SU-DHL-6 (cell line): ENCODE results near the gene GET4.
A peak's percentile ranks its signal among the peaks of the same experiment; 100 is the strongest.
"Not testable (repeated sequence)": the region's sequence is repeated elsewhere in the genome, so short reads cannot be mapped to it uniquely, and the experiment has no call there.

Experiments used
- H2AFZ ChIP-seq: fragments of 200-600 bp; sonication (generic); 2 replicates; pipeline ENCODE4 v1.6.1; 2014; ENCODE audit warnings: low read depth, mild to moderate bottlenecking, moderate library complexity, mixed read lengths, antibody characterized with exemption, low read length; ENCODE audit not compliant: severe bottlenecking
- H3F3A ChIP-seq: fragments of 200-600 bp; shearing (Covaris generic); 2 replicates; pipeline ENCODE4 v1.6.0; 2016; ENCODE audit warnings: antibody characterized with exemption, mild to moderate bottlenecking; ENCODE audit not compliant: insufficient read depth
- H3K27ac ChIP-seq: fragments of 200-600 bp; sonication (generic); 2 replicates; pipeline ENCODE4 v1.5.1; 2016; ENCODE audit warnings: low read depth, mild to moderate bottlenecking, low read length, moderate library complexity, mixed read lengths
- H3K27me3 ChIP-seq: fragments of 200-600 bp; sonication (generic), shearing (Covaris generic); 2 replicates; pipeline ENCODE4 v1.6.0; 2014; ENCODE audit warnings: mild to moderate bottlenecking, low read length
- H3K36me3 ChIP-seq: fragments of 200-600 bp; sonication (generic); 2 replicates; pipeline ENCODE4 v1.6.1; 2014; ENCODE audit warnings: mild to moderate bottlenecking, low read length, mixed read lengths
- H3K4me2 ChIP-seq: fragments of 300-600, 200-600 bp; shearing (Covaris generic), sonication (generic); 2 replicates; pipeline ENCODE4 v1.6.0; 2014; ENCODE audit warnings: low read length, low read depth, mild to moderate bottlenecking; ENCODE audit not compliant: poor library complexity, severe bottlenecking
- H3K4me3 ChIP-seq: fragments of 200-600 bp; sonication (generic); 2 replicates; pipeline ENCODE4 v1.5.1; 2014; ENCODE audit warnings: antibody characterized with exemption, low read length, mild to moderate bottlenecking, mixed read lengths; ENCODE audit not compliant: insufficient read depth, poor library complexity, severe bottlenecking
- H3K79me2 ChIP-seq: fragments of 200-600 bp; sonication (generic); 2 replicates; pipeline ENCODE4 v1.6.1; 2014; ENCODE audit warnings: mild to moderate bottlenecking, low read length, moderate library complexity; ENCODE audit not compliant: insufficient read depth
- H3K9ac ChIP-seq: fragments of 200-600 bp; sonication (generic); 2 replicates; pipeline ENCODE4 v1.7.0; 2014; ENCODE audit warnings: mild to moderate bottlenecking, low read length
- H3K9me2 ChIP-seq: fragments of 200-600 bp; sonication (generic); replicated peaks from 2 replicates; pipeline ENCODE4 v1.6.1; 2014; ENCODE audit warnings: low read length; ENCODE audit not compliant: insufficient read depth
- H3K9me3 ChIP-seq: fragments of 200-600 bp; sonication (generic); 2 replicates; pipeline ENCODE4 v1.6.1; 2014; ENCODE audit warnings: low read length, mixed read lengths; ENCODE audit not compliant: insufficient read depth
- H4K20me1 ChIP-seq: fragments of 200-600 bp; sonication (generic); 2 replicates; pipeline ENCODE4 v1.6.1; 2014; ENCODE audit warnings: low read depth, mild to moderate bottlenecking, antibody characterized with exemption, low read length, moderate library complexity, mixed read lengths
- CTCF ChIP-seq: fragments of 200-600 bp; sonication (generic); IDR thresholded peaks from one replicate; pipeline ENCODE4 v1.5.1; 2017; ENCODE audit warnings: antibody characterized with exemption, mild to moderate bottlenecking, low read length, moderate library complexity; ENCODE audit not compliant: insufficient read depth, poor library complexity, severe bottlenecking
- EZH2phosphoT487 ChIP-seq: fragments of 200-600 bp; sonication (generic), shearing (Covaris generic); conservative IDR thresholded peaks from 2 replicates; pipeline ENCODE4 v1.6.1; 2018; ENCODE audit warnings: mild to moderate bottlenecking, antibody characterized with exemption, low read length, moderate library complexity, mixed read lengths

GET4 gene

GRCh38 chr7:908159-908581 lies 31.8 kb downstream of the GET4 start:
- no peaks in the 10 kb centered on the region for H3K9me3 ChIP-seq
- no peak overlapping the region for H3K4me3 ChIP-seq
- H3K79me2 ChIP-seq: no peaks in the 10 kb centered on the region
- no peak overlapping the region for H3K9ac ChIP-seq
- no peaks in the 10 kb centered on the region for H3K9me2 ChIP-seq
- H2AFZ ChIP-seq: no peak overlapping the region
- no peak overlapping the region for H3K4me2 ChIP-seq
- H3K27ac ChIP-seq: no peak overlapping the region
- no peaks in the 10 kb centered on the region for H3K27me3 ChIP-seq
- no peaks in the 10 kb centered on the region for H3K36me3 ChIP-seq
- no peaks in the 10 kb centered on the region for H4K20me1 ChIP-seq
- H3F3A ChIP-seq: no peaks in the 10 kb centered on the region
- TF ChIP-seq EZH2phosphoT487: no peak
- TF ChIP-seq CTCF: no peak

GRCh38 chr7:908591-909357 lies 32.4 kb downstream of the GET4 start:
- H3K27ac ChIP-seq, H3K9me3 ChIP-seq, H3K9ac ChIP-seq, H3K27me3 ChIP-seq, H2AFZ ChIP-seq, H3F3A ChIP-seq, H3K36me3 ChIP-seq, H3K9me2 ChIP-seq, H4K20me1 ChIP-seq, H3K4me3 ChIP-seq, H3K79me2 ChIP-seq: not testable (repeated sequence)
- peak; percentile 66 for TF ChIP-seq CTCF
- peak overlapping the region; percentile 33 for H3K4me2 ChIP-seq

GRCh38 chr7:909358-910329 lies 33.3 kb downstream of the GET4 start:
- no peak overlapping the region for H3K4me3 ChIP-seq
- H3K9me2 ChIP-seq: no peaks in the 10 kb centered on the region
- no peak overlapping the region for H3K27ac ChIP-seq
- H2AFZ ChIP-seq: no peak overlapping the region
- peak overlapping the region; percentile 8 for H3K4me2 ChIP-seq
- H3K9ac ChIP-seq: no peak overlapping the region
- TF ChIP-seq CTCF: no peak
- TF ChIP-seq EZH2phosphoT487: no peak
- no peaks in the 10 kb centered on the region for H3F3A ChIP-seq
- no peaks in the 10 kb centered on the region for H3K79me2 ChIP-seq
- no peaks in the 10 kb centered on the region for H4K20me1 ChIP-seq
- H3K36me3 ChIP-seq: no peaks in the 10 kb centered on the region
- H3K27me3 ChIP-seq: no peaks in the 10 kb centered on the region
- H3K9me3 ChIP-seq: no peaks in the 10 kb centered on the region
